ELF-1 (cell line): ENCODE results near the gene IL1RAPL2.
A peak's percentile ranks its signal among the peaks of the same experiment; 100 is the strongest.

Experiments
- DNase-seq: peaks from one replicate; pipeline ENCODE4 v3.0.0-alpha.2; 2016; ENCODE audit warnings: low read depth, low spot score

IL1RAPL2 gene

GRCh38 chrX:105461016-105461415, 895.0 kb downstream of the IL1RAPL2 start:
- no peak for DNase-seq

DNA sequence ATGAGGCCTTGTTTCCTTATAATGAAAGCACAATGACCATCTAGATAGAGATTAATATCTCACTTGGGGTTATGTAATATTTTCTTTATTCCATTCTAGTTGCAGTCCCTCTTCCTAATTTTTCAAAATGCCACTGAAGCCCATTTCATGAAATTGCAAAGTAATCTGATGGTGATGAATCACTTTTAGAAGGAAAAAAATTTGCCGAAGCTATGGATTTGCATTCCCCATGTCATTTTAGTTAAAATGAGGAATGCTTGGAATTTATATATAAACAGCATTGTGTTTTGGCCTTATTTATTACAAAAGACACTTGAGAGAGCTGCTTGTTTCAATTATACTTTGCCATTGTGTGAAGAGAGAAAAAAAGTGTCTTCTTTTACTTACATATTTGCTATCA, 896.2 kb downstream of the IL1RAPL2 start:
- no peak for DNase-seq

- DNase-seq: no peak
Measured at GRCh38 chrX:105463473-105463872, 897.5 kb downstream of the IL1RAPL2 start.

- DNase-seq: no peak
Measured at GRCh38 chrX:105464618-105465017, 898.6 kb downstream of the IL1RAPL2 start.

- no peak for DNase-seq
Measured at GRCh38 chrX:105468741-105469140, 902.7 kb downstream of the IL1RAPL2 start.

DNA sequence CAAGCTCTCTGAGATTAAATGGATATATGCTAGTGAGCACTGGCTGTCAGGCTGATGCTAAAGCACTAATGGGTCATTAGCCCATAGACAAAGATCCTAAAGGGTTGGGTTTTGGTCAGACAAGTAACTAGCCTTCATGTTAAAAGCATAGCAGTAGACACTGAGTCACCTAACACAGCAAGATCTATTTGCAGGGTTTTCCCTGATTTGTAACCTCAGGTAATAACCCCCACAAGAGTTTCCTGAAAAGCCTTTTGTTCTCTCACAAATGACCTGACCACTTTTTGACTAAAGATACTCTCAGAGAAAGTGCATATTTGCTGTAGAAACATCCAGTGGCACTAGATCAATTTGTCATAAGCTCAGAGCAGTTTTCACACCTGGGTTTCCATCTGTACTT, 905.6 kb downstream of the IL1RAPL2 start:
- no peak for DNase-seq

GRCh38 chrX:105475801-105476200, 909.8 kb downstream of the IL1RAPL2 start:
- DNase-seq: peak; percentile 37

DNA sequence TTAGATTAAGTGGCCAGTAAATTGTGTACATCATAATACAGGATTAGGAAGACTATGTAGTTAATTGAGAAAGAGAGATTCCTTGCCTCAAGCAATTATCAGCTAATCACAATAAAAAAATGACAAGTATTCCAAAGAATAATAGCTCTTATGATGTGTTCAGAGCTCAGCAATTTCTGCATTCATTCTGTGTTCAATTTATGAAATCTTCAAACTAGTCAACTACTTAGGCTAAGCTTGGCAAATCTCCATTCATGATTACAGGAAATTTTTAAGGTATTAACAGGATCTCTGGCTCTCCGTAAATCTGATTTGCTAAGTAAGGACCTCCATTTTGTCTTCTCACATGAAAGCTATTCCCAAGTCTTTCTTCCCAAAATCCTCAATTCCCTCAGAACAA, 911.4 kb downstream of the IL1RAPL2 start:
- no peak for DNase-seq

- DNase-seq: no peak
Measured at GRCh38 chrX:105480646-105481310, 914.8 kb downstream of the IL1RAPL2 start.

GRCh38 chrX:105483011-105483410, 917.0 kb downstream of the IL1RAPL2 start:
- no peak for DNase-seq

- no peak for DNase-seq
Measured at GRCh38 chrX:105488716-105489115, 922.7 kb downstream of the IL1RAPL2 start.

DNA sequence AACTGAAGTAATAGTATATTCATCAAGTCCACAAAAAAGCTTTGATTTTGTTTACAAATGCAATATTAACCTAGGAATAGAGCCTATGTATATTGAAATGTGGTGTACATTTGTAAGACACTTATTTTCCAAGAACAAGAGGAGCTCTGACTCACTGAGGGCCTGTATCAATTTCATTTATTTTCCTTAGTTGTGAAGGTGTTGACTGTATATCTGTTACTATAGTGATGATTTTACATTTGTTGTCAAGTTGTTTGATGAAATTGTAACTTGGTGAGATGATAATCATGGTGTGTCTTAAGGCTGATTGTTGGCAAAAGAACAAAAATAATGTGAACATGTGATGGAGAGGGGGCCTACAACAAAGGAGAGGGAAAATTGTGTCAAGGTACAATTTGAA, 929.4 kb downstream of the IL1RAPL2 start:
- no peak for DNase-seq

DNA sequence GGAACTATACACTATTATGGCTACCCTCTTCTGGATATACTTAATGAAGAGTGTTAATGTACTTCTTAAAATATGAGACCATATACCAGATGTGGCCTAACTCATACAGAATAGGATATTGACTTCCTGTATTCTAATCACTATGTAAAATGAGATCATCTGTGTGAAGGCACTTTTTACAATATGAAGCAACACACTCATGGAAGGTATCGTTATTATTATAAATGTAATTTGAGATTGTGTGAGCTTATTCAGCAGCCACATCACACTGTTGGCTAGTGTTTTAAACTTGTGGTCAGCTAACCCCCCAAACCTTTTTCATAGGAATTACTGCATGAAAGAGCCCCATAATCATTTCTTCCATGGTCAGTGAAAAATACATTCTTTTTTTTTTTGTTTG, 936.3 kb downstream of the IL1RAPL2 start:
- DNase-seq: no peak

DNA sequence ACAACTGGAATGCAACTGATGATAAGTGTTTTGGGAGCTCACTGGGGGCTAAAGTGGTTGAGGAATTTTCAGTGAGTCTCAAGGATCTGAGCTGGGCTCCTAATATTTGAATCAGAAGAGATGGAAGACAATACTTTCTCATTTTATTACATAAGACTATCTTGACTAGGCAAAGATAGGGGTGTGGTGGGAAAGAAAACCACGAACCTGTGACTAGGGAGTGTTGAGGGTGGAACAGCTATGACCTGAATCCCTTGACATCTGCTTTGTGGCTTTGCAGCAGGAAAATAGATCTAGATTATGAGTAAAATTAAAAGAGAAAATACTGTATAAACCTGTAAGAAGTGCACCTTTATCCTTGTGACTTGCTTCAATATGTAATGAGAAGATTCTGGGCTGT, 949.6 kb downstream of the IL1RAPL2 start:
- DNase-seq: no peak

DNA sequence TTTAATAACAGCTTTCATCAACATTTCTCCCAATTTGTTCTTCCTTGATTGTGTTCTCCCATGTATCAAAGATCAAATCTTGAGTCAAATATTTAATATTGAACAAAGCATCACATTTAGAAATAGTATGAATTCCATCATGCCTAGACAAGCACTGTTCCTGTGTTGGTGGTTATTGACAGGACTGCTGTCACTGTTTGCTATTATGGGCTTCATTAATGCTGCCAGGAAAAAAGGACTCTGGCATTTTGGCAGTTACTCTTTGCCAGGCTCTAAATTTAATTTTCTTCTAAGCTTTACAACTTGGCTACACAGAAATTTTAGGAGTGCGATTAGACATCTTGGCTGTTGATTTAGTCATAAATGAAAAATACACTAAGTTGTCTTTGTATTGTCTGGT, 960.4 kb downstream of the IL1RAPL2 start:
- no peak for DNase-seq

DNA sequence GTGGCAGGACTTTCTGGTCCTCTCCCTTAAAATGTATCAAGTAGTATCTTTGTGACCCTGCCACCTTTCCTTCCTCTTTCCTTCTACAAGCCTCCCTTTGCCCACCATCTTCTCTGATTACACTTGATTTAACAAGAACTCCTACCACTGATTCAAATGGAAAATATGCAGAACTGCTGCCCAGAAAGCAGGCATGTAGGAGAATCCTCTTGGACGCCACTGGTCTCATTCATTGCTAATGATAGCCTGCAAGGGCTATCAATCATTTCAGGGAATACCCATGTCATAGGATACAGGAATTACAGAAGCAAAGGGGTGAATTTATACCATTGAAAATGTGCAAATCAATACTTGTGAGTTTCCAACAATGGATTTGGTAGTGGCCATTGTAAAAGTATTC, 961.8 kb downstream of the IL1RAPL2 start:
- no peak for DNase-seq

DNA sequence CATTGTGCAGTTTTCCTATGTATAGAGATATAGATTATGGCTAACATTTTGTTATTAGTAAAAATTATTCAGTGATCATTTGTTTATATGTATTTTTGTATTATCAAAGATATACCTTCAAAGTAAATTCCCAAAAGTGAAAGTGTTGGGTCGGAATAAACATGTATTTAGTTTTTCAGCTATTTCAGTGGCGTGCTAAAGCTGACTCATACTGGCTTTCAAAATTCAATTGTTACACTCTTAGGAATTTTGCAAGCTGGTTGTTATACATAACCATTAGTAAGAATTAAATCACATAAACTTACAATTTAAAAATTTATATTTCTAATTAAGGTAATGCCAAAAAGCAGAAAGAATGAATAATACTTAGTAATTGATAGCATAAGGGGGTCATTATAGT, 968.0 kb downstream of the IL1RAPL2 start:
- no peak for DNase-seq

DNA sequence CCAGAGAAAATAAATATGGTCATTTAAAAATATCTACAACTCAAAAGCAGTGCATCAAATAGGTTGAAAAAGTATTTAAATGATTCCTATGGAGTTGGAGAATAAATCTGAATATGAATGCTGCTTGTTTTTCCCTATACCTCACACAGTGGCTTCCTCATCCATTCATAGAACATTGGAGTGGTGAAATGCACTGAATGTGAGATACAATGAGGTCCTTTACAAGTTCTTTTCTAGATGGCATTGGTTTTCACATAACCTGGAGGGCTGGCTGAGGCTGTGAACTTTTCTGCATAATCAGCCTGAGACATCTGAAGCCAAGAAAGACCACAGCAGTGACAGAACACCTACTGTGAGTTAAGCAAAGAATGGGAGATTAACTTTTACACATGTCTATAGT, 977.3 kb downstream of the IL1RAPL2 start:
- DNase-seq: no peak

GRCh38 chrX:105550043-105550663, 984.2 kb downstream of the IL1RAPL2 start:
- DNase-seq: no peak

DNA sequence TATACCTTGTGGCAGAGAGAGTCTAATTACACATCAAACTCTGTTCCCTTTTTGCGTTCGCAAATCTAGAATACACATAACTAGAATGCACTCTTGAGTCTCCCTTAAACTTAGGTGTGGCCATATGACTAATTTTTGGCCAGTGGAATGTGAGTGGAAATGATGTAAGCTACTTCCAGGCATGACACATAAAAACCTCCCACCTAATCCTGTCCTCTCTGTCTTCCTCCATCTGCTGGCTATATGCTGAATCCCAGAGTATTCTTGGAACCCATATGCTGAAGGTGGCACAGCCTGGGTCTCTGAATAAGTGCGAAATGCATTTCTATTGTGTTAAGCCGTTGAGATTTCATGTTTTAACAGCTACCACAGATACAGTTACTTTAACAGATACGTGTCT, 986.4 kb downstream of the IL1RAPL2 start:
- DNase-seq: no peak

DNA sequence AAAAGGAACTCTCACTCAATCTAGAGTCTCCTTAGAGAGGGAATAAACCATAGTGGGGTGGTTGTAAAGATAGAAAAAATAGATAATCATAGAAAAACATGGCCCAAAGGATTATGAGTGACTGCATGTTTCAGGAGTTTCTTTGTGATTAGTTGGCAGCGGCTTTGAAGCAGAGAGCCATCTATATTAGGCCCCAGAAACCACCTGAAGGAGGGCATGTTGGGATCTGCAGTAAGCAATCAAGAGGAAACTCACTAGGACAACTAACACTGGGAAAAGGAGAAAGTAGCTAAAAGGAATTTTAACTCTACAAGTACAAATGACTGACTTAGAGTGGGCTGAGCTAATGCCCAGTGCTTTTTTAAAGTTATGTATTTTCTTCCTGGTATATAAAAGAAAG, 987.1 kb downstream of the IL1RAPL2 start:
- no peak for DNase-seq

GRCh38 chrX:105564501-105564900, 998.5 kb downstream of the IL1RAPL2 start:
- DNase-seq: no peak

DNA sequence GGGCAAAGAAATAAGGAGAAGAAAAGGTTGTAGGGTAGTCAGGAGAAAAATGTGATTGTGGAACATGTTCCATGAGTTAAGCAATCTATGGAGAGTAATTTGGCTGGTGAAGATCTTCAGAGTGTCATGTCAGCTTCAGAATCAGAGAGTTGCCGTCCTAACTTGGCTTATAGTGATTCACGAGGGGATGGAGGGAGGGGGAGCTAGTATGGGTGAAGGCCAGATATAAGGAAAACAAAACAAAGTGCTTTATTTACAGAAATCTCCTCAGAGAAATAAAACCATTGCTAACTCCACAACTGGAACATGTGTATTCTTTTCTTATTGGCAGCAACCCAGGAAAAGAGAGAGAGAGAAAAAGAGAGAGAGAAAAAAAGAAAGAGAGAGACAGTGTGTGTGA, 999.9 kb downstream of the IL1RAPL2 start:
- DNase-seq: no peak

GRCh38 chrX:105567082-105567481, 1001.1 kb downstream of the IL1RAPL2 start:
- DNase-seq: no peak
